CD14-positive monocyte (primary cell): ENCODE results near the gene RGMA. TPM values are rescaled to one million over a fixed set of nuclear protein-coding genes. Genes with fewer than 3 reads are reported as not detected.

Experiments
- DNase-seq, 3 donors: peaks; one replicate each; pipeline ENCODE4 v3.0.0-alpha.2; 2011 to 2022
- H2AFZ ChIP-seq: 2 replicates; pipeline ENCODE4 v1.6.0; 2012; ENCODE audit warnings: mild to moderate bottlenecking, low read depth, low read length, inconsistent platforms; ENCODE audit not compliant: insufficient read depth, poor library complexity, severe bottlenecking
- H3K27ac ChIP-seq, 2 donors: 1 replicate in 1 of 2; 2 replicates in 1 of 2; pipeline ENCODE4 v1.5.1; 2012 to 2013; ENCODE audit warnings: low read length in 2 of 2, control low read depth in 1 of 2, inconsistent platforms in 1 of 2, low read depth in 1 of 2, mild to moderate bottlenecking in 1 of 2
- H3K27me3 ChIP-seq, 2 donors: one replicate each; pipeline versions ENCODE4 v1.6.0 to v1.6.1; 2011 to 2013; ENCODE audit warnings: low read length in 2 of 2; ENCODE audit not compliant: control insufficient read depth in 2 of 2, insufficient read depth in 2 of 2
- H3K36me3 ChIP-seq, 2 donors: replicated peaks in 1 of 2; 1 replicate in 1 of 2; 2 replicates in 1 of 2; pipeline versions ENCODE4 v1.5.1 to v1.6.1; 2012 to 2013; ENCODE audit warnings: low read length in 2 of 2, control low read depth in 1 of 2, inconsistent platforms in 1 of 2, mild to moderate bottlenecking in 1 of 2; ENCODE audit not compliant: insufficient read depth in 2 of 2, control insufficient read depth in 1 of 2
- H3K4me1 ChIP-seq, 2 donors: 1 replicate in 1 of 2; 2 replicates in 1 of 2; pipeline versions ENCODE4 v1.5.1 to v1.6.1; 2012 to 2013; ENCODE audit warnings: low read length in 2 of 2, control low read depth in 1 of 2, inconsistent platforms in 1 of 2, mild to moderate bottlenecking in 1 of 2, moderate library complexity in 1 of 2; ENCODE audit not compliant: insufficient read depth in 2 of 2, control insufficient read depth in 1 of 2
- H3K4me2 ChIP-seq: replicated peaks from 2 replicates; pipeline ENCODE3; 2012; ENCODE audit warnings: low read length, moderate library complexity, mild to moderate bottlenecking; ENCODE audit not compliant: poor library complexity, severe bottlenecking; ENCODE audit errors: extremely low read depth
- H3K4me3 ChIP-seq, 3 experiments: fragments of 200-600 bp in 1 of 3; sonication (generic) in 1 of 3; replicated peaks in 1 of 3; 1 replicate in 2 of 3; 2 replicates in 1 of 3; pipeline ENCODE4 v1.5.1; 2011 to 2013; ENCODE audit warnings: low read length in 3 of 3, mild to moderate bottlenecking in 3 of 3, control low read depth in 2 of 3, low read depth in 2 of 3, inconsistent platforms in 1 of 3, moderate library complexity in 1 of 3
- H3K79me2 ChIP-seq: 2 replicates; pipeline ENCODE4 v1.6.0; 2012; ENCODE audit warnings: mild to moderate bottlenecking, control low read depth, inconsistent platforms, low read length, moderate library complexity; ENCODE audit not compliant: insufficient read depth
- H3K9ac ChIP-seq: 2 replicates; pipeline ENCODE4 v1.6.0; 2017; ENCODE audit warnings: low read length, mild to moderate bottlenecking; ENCODE audit not compliant: insufficient read depth, poor library complexity, severe bottlenecking
- H3K9me3 ChIP-seq, 2 donors: replicated peaks in 1 of 2; 1 replicate in 1 of 2; 2 replicates in 1 of 2; pipeline versions ENCODE4 v1.5.1 to v1.6.1; 2012 to 2013; ENCODE audit warnings: low read length in 2 of 2, control low read depth in 1 of 2; ENCODE audit not compliant: control insufficient read depth in 1 of 2, insufficient read depth in 1 of 2
- H4K20me1 ChIP-seq: 2 replicates; pipeline ENCODE4 v1.6.0; 2012; ENCODE audit warnings: mild to moderate bottlenecking, low read length, control low read depth, moderate library complexity; ENCODE audit not compliant: insufficient read depth
- H3K27ac Mint-ChIP-seq, 7 donors: one replicate each; pipeline ENCODE4 v1.8.0; 2020; ENCODE audit warnings: mild to moderate bottlenecking in 7 of 7, mixed read lengths in 7 of 7, moderate library complexity in 6 of 7, inconsistent platforms in 2 of 7
- H3K27me3 Mint-ChIP-seq, 3 donors: one replicate each; pipeline ENCODE4 v1.8.0; 2021 to 2022; ENCODE audit warnings: low read depth in 3 of 3, mild to moderate bottlenecking in 3 of 3, mixed read lengths in 3 of 3, moderate library complexity in 3 of 3, inconsistent platforms in 1 of 3
- H3K36me3 Mint-ChIP-seq, 2 donors: one replicate each; pipeline ENCODE4 v1.8.0; 2020; ENCODE audit warnings: mixed read lengths in 2 of 2, inconsistent platforms in 1 of 2, mild to moderate bottlenecking in 1 of 2
- H3K4me1 Mint-ChIP-seq: one replicate; pipeline ENCODE4 v1.8.0; 2020; ENCODE audit warnings: mild to moderate bottlenecking, mixed read lengths
- H3K4me3 Mint-ChIP-seq, 2 donors: one replicate each; pipeline ENCODE4 v1.8.0; 2020; ENCODE audit warnings: mild to moderate bottlenecking in 2 of 2, mixed read lengths in 2 of 2, moderate library complexity in 1 of 2
- H3K9me3 Mint-ChIP-seq, 7 donors: one replicate each; pipeline ENCODE4 v1.8.0; 2020 to 2022; ENCODE audit warnings: mixed read lengths in 7 of 7, mild to moderate bottlenecking in 6 of 7, moderate library complexity in 6 of 7, inconsistent platforms in 2 of 7
- CTCF ChIP-seq: fragments of 200-600 bp; IDR thresholded peaks from one replicate; pipeline ENCODE4 v1.8.0; 2022; ENCODE audit warnings: antibody characterized with exemption, mild to moderate bottlenecking
- WGBS: methylation state at CpG from one replicate; pipeline ENCODE4 v1.1.5; 2013; ENCODE audit warnings: missing lambda C conversion rate; ENCODE audit not compliant: insufficient coverage; 5-methylcytosine and 5-hydroxymethylcytosine counted together
- intact Hi-C, 2 donors: fragments of 100-400 bp; cut with micrococcal nuclease; formaldehyde crosslinking; loops; one replicate each; pipeline versions ENCODE4 v1.15.0 to v1.15.1; 2023
- polyA plus RNA-seq, 3 donors: library from polyadenylated mRNA; depleted of rRNA in 1 of 3; unstranded in 2 of 3; stranded (reverse) in 1 of 3; fragments of 300-500 nt in 2 of 3; fragments of >200 nt in 1 of 3; fragmentation: Illumina TruSeq in 2 of 3; gene quantifications; 1 replicate in 2 of 3; 2 replicates in 1 of 3; pipeline ENCODE4 v1.2.3, GENCODE V29; 2012 to 2021

The RGMA gene
- polyA plus RNA-seq, 3 donors: 0.07 to 0.35 (median 0.08) TPM

GRCh38 chr15:92997821-92998220, 91.2 kb downstream of the RGMA start:
- Histone ChIP-seq H2AFZ (no peak overlapping the region), H4K20me1 (peaks cover 32% of the 10 kb centered on the region), H3K4me1 (no peaks in the 10 kb centered on the region), H3K4me2 (no peak overlapping the region), H3K79me2 (no peaks in the 10 kb centered on the region), H3K36me3 (peaks cover 96 to 100% of the 10 kb centered on the region in 2 donors), H3K9ac (no peak overlapping the region), H3K4me3 (no peak overlapping the region), H3K9me3 (no peaks in the 10 kb centered on the region), H3K27ac (peak overlapping the region in 1 of 2 donors; percentile 3), H3K27me3 (no peaks in the 10 kb centered on the region)
- Mint-ChIP-seq H3K4me1 (no peaks in the 10 kb centered on the region), H3K4me3 (no peak overlapping the region), H3K9me3 (no peaks in the 10 kb centered on the region), H3K27me3 (peaks cover 0 to 3% (median 0%) of the 10 kb centered on the region in 3 donors), H3K27ac (peak overlapping the region in 1 of 7 donors; percentile 29), H3K36me3 (peaks cover 82 to 94% of the 10 kb centered on the region in 2 donors)
- WGBS: 100% methylated on average over 4 of the region's 6 CpGs
- intact Hi-C loops: loop anchor here in 1 of 2 donors (10.0 kb wide), 1 partner anchor 63 kb away; no protein-coding TSS in a partner anchor
- no peak for DNase-seq
- no peak for TF ChIP-seq CTCF

GRCh38 chr15:92992720-92993119, 96.3 kb downstream of the RGMA start:
- intact Hi-C loops: loop anchor here in 1 of 2 donors (10.0 kb wide), 1 partner anchor 58 kb away; no protein-coding TSS in a partner anchor
- peaks cover 12% of the 10 kb centered on the region for H3K79me2 ChIP-seq
- H2AFZ ChIP-seq: no peak overlapping the region
- Mint-ChIP-seq H3K36me3 (peaks cover 79 to 90% of the 10 kb centered on the region in 2 donors), H3K9me3 (no peaks in the 10 kb centered on the region), H3K4me1 (peaks cover 4% of the 10 kb centered on the region), H3K27ac (peak overlapping the region in 1 of 7 donors; percentile 12), H3K27me3 (peaks cover 0 to 3% (median 2%) of the 10 kb centered on the region in 3 donors), H3K4me3 (no peak overlapping the region)
- TF ChIP-seq CTCF: no peak
- no peak overlapping the region for H3K9ac ChIP-seq
- H3K4me1 ChIP-seq: no peaks in the 10 kb centered on the region
- no peak for DNase-seq
- no peaks in the 10 kb centered on the region for H3K27me3 ChIP-seq
- no peak overlapping the region for H3K4me3 ChIP-seq
- peaks cover 98 to 100% of the 10 kb centered on the region in 2 donors for H3K36me3 ChIP-seq
- H3K4me2 ChIP-seq: no peak overlapping the region
- H4K20me1 ChIP-seq: peaks cover 67% of the 10 kb centered on the region
- 100% methylated on average over 9 of the region's 9 CpGs for WGBS
- H3K27ac ChIP-seq: no peak overlapping the region
- no peaks in the 10 kb centered on the region for H3K9me3 ChIP-seq
